HEK293 (cell line): ENCODE results near the gene ADK.
A peak's percentile ranks its signal among the peaks of the same experiment; 100 is the strongest.

Experiments
- CTCF ChIA-PET: fragments of 350-600 bp; formaldehyde crosslinking; extraction: SDS; loops from one replicate; lab custom pipeline; 2021; ENCODE audit warnings: antibody characterized with exemption; lab: Yijun Ruan, JAX
- POLR2A ChIA-PET: fragments of 300-600 bp; formaldehyde crosslinking; extraction: SDS; loops from one replicate; lab custom pipeline; 2020; ENCODE audit warnings: antibody characterized with exemption, inconsistent platforms; lab: Yijun Ruan, JAX
- H3K27ac ChIP-seq: fragments of 200-500 bp; sonication (Bioruptor generic); 2 replicates; pipeline ENCODE4 v1.5.1; 2014; ENCODE audit warnings: low read depth, low read length, control low read depth, inconsistent platforms; ENCODE audit errors: extremely low read depth
- H3K36me3 ChIP-seq, 2 experiments: fragments of 200-500 bp in 1 of 2; sonication (Bioruptor generic) in 1 of 2; 1 replicate in 1 of 2; 2 replicates in 1 of 2; pipeline ENCODE4 v1.5.1; 2014 to 2017; ENCODE audit warnings: inconsistent platforms in 2 of 2, low read length in 2 of 2; ENCODE audit not compliant: control insufficient read depth in 2 of 2, insufficient read depth in 1 of 2
- H3K4me1 ChIP-seq: fragments of 200-500 bp; sonication (Bioruptor generic); 2 replicates; pipeline ENCODE4 v1.5.1; 2014; ENCODE audit warnings: mild to moderate bottlenecking, low read length, inconsistent platforms; ENCODE audit not compliant: control insufficient read depth, insufficient read depth
- H3K4me3 ChIP-seq: 2 replicates; pipeline ENCODE4 v1.5.1; 2011; ENCODE audit warnings: low read depth, mild to moderate bottlenecking, control low read depth, low read length, moderate library complexity
- H3K9me3 ChIP-seq: fragments of 200-500 bp; sonication (Bioruptor generic); 2 replicates; pipeline ENCODE4 v1.5.1; 2014; ENCODE audit warnings: low read depth, low read length, inconsistent platforms; ENCODE audit not compliant: control insufficient read depth, insufficient read depth
- FEZF1 ChIP-seq: fragments of 450-650 bp; formaldehyde crosslinking; IDR thresholded peaks from 2 replicates; pipeline ENCODE4 v1.5.1; 2016; ENCODE audit warnings: missing biosample characterization, missing genetic modification characterization
- KLF10 ChIP-seq: fragments of 450-650 bp; IDR thresholded peaks from 2 replicates; pipeline ENCODE4 v1.5.1; 2018; ENCODE audit warnings: missing biosample characterization, mild to moderate bottlenecking, missing genetic modification characterization
- MEIS1 ChIP-seq: sonication (generic); formaldehyde crosslinking; IDR thresholded peaks from 2 replicates; pipeline ENCODE4 v1.8.1; 2022; ENCODE audit warnings: missing genetic modification reagents, mild to moderate bottlenecking, borderline replicate concordance
- MYNN ChIP-seq: fragments of 450-650 bp; formaldehyde crosslinking; IDR thresholded peaks from 2 replicates; pipeline ENCODE4 v1.5.1; 2016; ENCODE audit warnings: missing biosample characterization, missing genetic modification characterization, borderline replicate concordance
- MZF1 ChIP-seq: fragments of 450-650 bp; formaldehyde crosslinking; IDR thresholded peaks from 2 replicates; pipeline ENCODE4 v1.5.1; 2017; ENCODE audit warnings: missing biosample characterization, missing genetic modification characterization, borderline replicate concordance
- OVOL3 ChIP-seq: fragments of 450-650 bp; formaldehyde crosslinking; IDR thresholded peaks from 2 replicates; pipeline ENCODE4 v1.5.1; 2016; ENCODE audit warnings: missing biosample characterization, missing genetic modification characterization
- PATZ1 ChIP-seq: fragments of 450-650 bp; formaldehyde crosslinking; IDR thresholded peaks from 2 replicates; pipeline ENCODE4 v1.5.1; 2016; ENCODE audit warnings: missing biosample characterization, missing genetic modification characterization
- SCRT1 ChIP-seq: fragments of 450-650 bp; formaldehyde crosslinking; IDR thresholded peaks from 2 replicates; pipeline ENCODE4 v1.5.1; 2016; ENCODE audit warnings: missing biosample characterization, missing genetic modification characterization, borderline replicate concordance
- SETDB1 ChIP-seq: IDR thresholded peaks from one replicate; pipeline ENCODE4 v1.6.1; 2017; ENCODE audit warnings: mild to moderate bottlenecking, low read length, moderate library complexity, mixed read lengths; ENCODE audit not compliant: insufficient read length
- ZBTB44 ChIP-seq: fragments of 450-650 bp; IDR thresholded peaks from 2 replicates; pipeline ENCODE4 v1.5.1; 2018; ENCODE audit warnings: missing biosample characterization, mild to moderate bottlenecking, missing genetic modification characterization
- ZEB2 ChIP-seq: fragments of 450-650 bp; formaldehyde crosslinking; IDR thresholded peaks from 2 replicates; pipeline ENCODE4 v1.5.1; 2016; ENCODE audit warnings: missing biosample characterization, missing genetic modification characterization
- ZFP41 ChIP-seq: fragments of 450-650 bp; formaldehyde crosslinking; IDR thresholded peaks from 2 replicates; pipeline ENCODE4 v1.5.1; 2016; ENCODE audit warnings: missing biosample characterization, missing genetic modification characterization, borderline replicate concordance
- ZNF121 ChIP-seq: fragments of 450-650 bp; formaldehyde crosslinking; IDR thresholded peaks from 2 replicates; pipeline ENCODE4 v1.5.1; 2016; ENCODE audit warnings: missing biosample characterization, missing genetic modification characterization
- ZNF133 ChIP-seq: fragments of 450-650 bp; formaldehyde crosslinking; IDR thresholded peaks from 2 replicates; pipeline ENCODE4 v1.5.1; 2016; ENCODE audit warnings: missing biosample characterization, missing genetic modification characterization
- ZNF18 ChIP-seq: fragments of 450-650 bp; formaldehyde crosslinking; IDR thresholded peaks from 2 replicates; pipeline ENCODE4 v1.5.1; 2016; ENCODE audit warnings: missing biosample characterization, missing genetic modification characterization
- ZNF248 ChIP-seq: fragments of 450-650 bp; formaldehyde crosslinking; IDR thresholded peaks from 2 replicates; pipeline ENCODE4 v1.5.1; 2017; ENCODE audit warnings: missing biosample characterization, missing genetic modification characterization
- ZNF391 ChIP-seq: fragments of 450-650 bp; formaldehyde crosslinking; IDR thresholded peaks from 2 replicates; pipeline ENCODE4 v1.5.1; 2016; ENCODE audit warnings: low read depth, missing biosample characterization, missing genetic modification characterization, borderline replicate concordance
- ZNF394 ChIP-seq: fragments of 450-650 bp; formaldehyde crosslinking; IDR thresholded peaks from 2 replicates; pipeline ENCODE4 v1.5.1; 2016; ENCODE audit warnings: missing biosample characterization, missing genetic modification characterization, mild to moderate bottlenecking, moderate library complexity, borderline replicate concordance
- ZNF404 ChIP-seq: fragments of 450-650 bp; formaldehyde crosslinking; IDR thresholded peaks from 2 replicates; pipeline ENCODE4 v1.5.1; 2017; ENCODE audit warnings: missing biosample characterization, missing genetic modification characterization
- ZNF426 ChIP-seq: fragments of 450-650 bp; formaldehyde crosslinking; IDR thresholded peaks from 2 replicates; pipeline ENCODE4 v1.5.1; 2017; ENCODE audit warnings: missing biosample characterization, missing genetic modification characterization, mild to moderate bottlenecking, inconsistent platforms, moderate library complexity
- ZNF530 ChIP-seq: fragments of 450-650 bp; formaldehyde crosslinking; IDR thresholded peaks from 2 replicates; pipeline ENCODE4 v1.5.1; 2016; ENCODE audit warnings: low read depth, missing biosample characterization, missing genetic modification characterization
- ZNF558 ChIP-seq: fragments of 450-650 bp; formaldehyde crosslinking; IDR thresholded peaks from 2 replicates; pipeline ENCODE4 v1.5.1; 2016; ENCODE audit warnings: missing biosample characterization, missing genetic modification characterization
- ZNF585B ChIP-seq: fragments of 450-650 bp; formaldehyde crosslinking; IDR thresholded peaks from 2 replicates; pipeline ENCODE4 v1.5.1; 2016; ENCODE audit warnings: missing biosample characterization, missing genetic modification characterization
- ZNF610 ChIP-seq: fragments of 450-650 bp; formaldehyde crosslinking; IDR thresholded peaks from 2 replicates; pipeline ENCODE4 v1.5.1; 2016; ENCODE audit warnings: missing biosample characterization, missing genetic modification characterization, borderline replicate concordance
- ZNF624 ChIP-seq: fragments of 450-650 bp; formaldehyde crosslinking; IDR thresholded peaks from 2 replicates; pipeline ENCODE4 v1.5.1; 2017; ENCODE audit warnings: missing biosample characterization, missing genetic modification characterization
- ZNF747 ChIP-seq: fragments of 450-650 bp; formaldehyde crosslinking; IDR thresholded peaks from 2 replicates; pipeline ENCODE4 v1.5.1; 2016; ENCODE audit warnings: missing biosample characterization, missing genetic modification characterization
- ZSCAN4 ChIP-seq: fragments of 450-650 bp; formaldehyde crosslinking; IDR thresholded peaks from 2 replicates; pipeline ENCODE4 v1.5.1; 2017; ENCODE audit warnings: missing biosample characterization, missing genetic modification characterization

ADK gene

GRCh38 chr10:74174521-74174920, 23.5 kb downstream of the ADK start:
- TF ChIP-seq ZNF391 (tag by site-specific recombination) (no peak), ZEB2 (0 out of 2 replicates have a peak, but pooled peaks have one; percentile 7)
- TF ChIP-seq, all 188 proteins: peak for 1
- ChIA-PET CTCF (interaction anchor here (0.6 to 1.0 kb wide), 2 partner anchors 294 to 296 kb away, joined by 3 to 4 read pairs; no protein-coding TSS in a partner anchor), POLR2A (interaction anchor here (1.2 kb wide), 1 partner anchor 15 kb away, joined by 9 read pairs; no protein-coding TSS in a partner anchor)
- H3K9me3 ChIP-seq, result no peaks in the 10 kb centered on the region
- no peak overlapping the region for H3K4me3 ChIP-seq
- H3K27ac ChIP-seq, result no peak overlapping the region
- H3K36me3 ChIP-seq, result no peaks in the 10 kb centered on the region
- peaks cover 6% of the 10 kb centered on the region; the same call in 1 of the 2 replicates for H3K4me1 ChIP-seq

GRCh38 chr10:74175510-74176379, 24.7 kb downstream of the ADK start:
- CTCF ChIA-PET, result interaction anchor here (0.7 kb wide), 1 partner anchor 48 kb away, joined by 3 read pairs; no protein-coding TSS in a partner anchor
- H3K9me3 ChIP-seq, result no peaks in the 10 kb centered on the region
- H3K4me3 ChIP-seq, result peak overlapping the region; percentile 71
- peak overlapping the region; percentile 78 for H3K27ac ChIP-seq
- POLR2A ChIA-PET, result interaction anchor here (0.8 to 2.3 kb wide), 8 partner anchors 10 to 1036 kb away, joined by 3 to 22 read pairs (median 6); partner anchors contain the start of genes ADK, AP3M1 and VDAC2
- no peaks in the 10 kb centered on the region for H3K36me3 ChIP-seq
- H3K4me1 ChIP-seq, result peaks cover 6% of the 10 kb centered on the region; the same call in 1 of the 2 replicates
- TF ChIP-seq ZNF747 (no peak), FEZF1 (tag by site-specific recombination) (no peak), MEIS1 (no peak), KLF10 (tag by site-specific recombination) (peak; percentile 48; the same call in 1 of the 2 replicates), MYNN (tag by site-specific recombination) (no peak), ZNF624 (no peak), PATZ1 (tag by site-specific recombination) (no peak), SETDB1 (no peak), ZFP41 (tag by site-specific recombination) (no peak), ZSCAN4 (no peak), ZNF530 (tag by site-specific recombination) (no peak), MZF1 (tag by site-specific recombination) (peak; percentile 31; the same call in 1 of the 2 replicates), ZNF133 (no peak), ZNF610 (no peak), ZNF248 (tag by site-specific recombination) (no peak), ZNF394 (tag by site-specific recombination) (no peak), ZNF585B (tag by site-specific recombination) (no peak), ZNF558 (tag by site-specific recombination) (0 out of 2 replicates have a peak, but pooled peaks have one; percentile 13), OVOL3 (no peak), ZEB2 (no peak), ZNF121 (tag by site-specific recombination) (peak; percentile 83), ZNF404 (tag by site-specific recombination) (no peak), SCRT1 (tag by site-specific recombination) (0 out of 2 replicates have a peak, but pooled peaks have one; percentile 40), ZNF426 (no peak), ZBTB44 (no peak), ZNF18 (tag by site-specific recombination) (no peak)
